HUES64 (cell line): Measurements from ENCODE around the gene NIPBL.

Source experiments
- H3K27ac ChIP-seq: 2 replicates; pipeline ENCODE4 v1.7.0; 2013; ENCODE audit warnings: low read depth, low read length, inconsistent platforms
- H3K27me3 ChIP-seq: 2 replicates; pipeline ENCODE4 v1.6.1; 2013; ENCODE audit warnings: mild to moderate bottlenecking, low read length; ENCODE audit not compliant: insufficient read depth
- H3K36me3 ChIP-seq: 2 replicates; pipeline ENCODE4 v1.6.1; 2013; ENCODE audit warnings: mild to moderate bottlenecking, low read length; ENCODE audit not compliant: insufficient read depth
- H3K4me1 ChIP-seq: 2 replicates; pipeline ENCODE4 v1.6.1; 2013; ENCODE audit warnings: mild to moderate bottlenecking, low read length, moderate library complexity; ENCODE audit not compliant: insufficient read depth
- H3K4me3 ChIP-seq: 2 replicates; pipeline ENCODE4 v1.5.1; 2013; ENCODE audit warnings: mild to moderate bottlenecking, low read length, moderate library complexity
- H3K9ac ChIP-seq: 2 replicates; pipeline ENCODE4 v1.6.1; 2013; ENCODE audit warnings: mild to moderate bottlenecking, low read depth, low read length
- H3K9me3 ChIP-seq: 2 replicates; pipeline ENCODE4 v1.6.1; 2013; ENCODE audit warnings: low read depth, low read length; ENCODE audit not compliant: insufficient read depth
- WGBS: fragments of 150-250, 120-280 bp; methylation state at CpG from one replicate; pipeline ENCODE4 v1.1.7; 2013; ENCODE audit warnings: missing lambda C conversion rate; 5-methylcytosine and 5-hydroxymethylcytosine counted together

NIPBL gene

DNA sequence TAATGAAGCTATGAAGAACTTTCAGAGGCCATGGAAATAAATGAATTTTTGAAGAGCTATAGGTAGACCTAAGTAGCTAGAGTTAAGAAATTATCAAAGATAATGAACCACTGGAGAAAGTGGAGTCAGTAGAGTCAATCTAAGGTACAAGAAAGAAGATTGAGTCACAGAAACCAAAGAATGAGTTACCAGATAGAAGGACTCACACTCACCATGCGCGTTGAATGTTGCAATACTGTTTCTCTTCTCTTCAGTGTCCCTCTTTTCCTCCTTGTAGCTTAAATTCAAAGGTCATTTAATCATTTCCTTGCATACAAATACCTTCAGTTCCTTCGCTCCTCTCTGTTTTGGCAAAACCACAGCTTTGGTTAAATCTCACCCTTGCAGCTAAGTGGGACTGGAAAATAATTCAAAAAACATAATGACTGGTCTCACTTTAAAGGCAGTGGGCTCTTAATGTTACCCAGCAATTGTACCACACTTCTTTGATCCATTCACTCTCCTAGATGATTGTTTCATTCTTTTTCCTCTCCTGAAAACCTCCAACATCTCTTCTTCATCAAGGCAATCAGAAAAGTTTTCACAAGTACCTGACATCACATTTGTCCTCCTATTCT, 58.3 kb downstream of the NIPBL start:
- no peaks in the 10 kb centered on the region for H3K27me3 ChIP-seq

DNA sequence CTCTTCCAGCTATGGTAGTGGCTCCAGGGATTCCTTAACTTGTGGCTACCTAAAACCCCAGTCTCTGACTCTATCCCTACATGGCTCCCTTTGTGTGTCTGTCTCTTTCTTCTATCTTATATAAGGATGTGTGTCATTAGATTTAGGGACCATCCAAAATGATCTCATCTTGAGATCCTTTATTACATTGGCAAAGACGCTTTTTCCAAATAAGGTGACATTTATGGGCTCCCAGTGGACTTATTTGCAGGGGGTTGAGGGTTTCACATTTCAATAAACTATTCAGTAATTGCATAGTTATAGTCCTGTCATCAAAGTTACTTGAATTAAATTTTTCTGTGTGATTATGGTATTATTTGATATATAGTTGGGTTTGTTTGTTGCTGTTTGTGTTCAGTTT, 59.2 kb downstream of the NIPBL start:
- H3K27ac ChIP-seq = no peak overlapping the region
- no peaks in the 10 kb centered on the region for H3K36me3 ChIP-seq
- H3K27me3 ChIP-seq = no peaks in the 10 kb centered on the region
- no peak overlapping the region for H3K4me3 ChIP-seq
- no peaks in the 10 kb centered on the region for H3K9me3 ChIP-seq
- no peak overlapping the region for H3K9ac ChIP-seq
- H3K4me1 ChIP-seq = peaks cover 11% of the 10 kb centered on the region; the same call in 1 of the 2 replicates
- no CpG with 5 or more reads among the region's 1 CpG for WGBS

More for the DNA sequence above, 58.3 kb downstream of the NIPBL start:
- 96% methylated on average over 3 of the region's 3 CpGs for WGBS
- no peak overlapping the region for H3K4me3 ChIP-seq
- peaks cover 11% of the 10 kb centered on the region; the same call in 1 of the 2 replicates for H3K4me1 ChIP-seq
- H3K27ac ChIP-seq = no peak overlapping the region
- no peak overlapping the region for H3K9ac ChIP-seq
- no peaks in the 10 kb centered on the region for H3K9me3 ChIP-seq
- H3K36me3 ChIP-seq = no peaks in the 10 kb centered on the region

DNA sequence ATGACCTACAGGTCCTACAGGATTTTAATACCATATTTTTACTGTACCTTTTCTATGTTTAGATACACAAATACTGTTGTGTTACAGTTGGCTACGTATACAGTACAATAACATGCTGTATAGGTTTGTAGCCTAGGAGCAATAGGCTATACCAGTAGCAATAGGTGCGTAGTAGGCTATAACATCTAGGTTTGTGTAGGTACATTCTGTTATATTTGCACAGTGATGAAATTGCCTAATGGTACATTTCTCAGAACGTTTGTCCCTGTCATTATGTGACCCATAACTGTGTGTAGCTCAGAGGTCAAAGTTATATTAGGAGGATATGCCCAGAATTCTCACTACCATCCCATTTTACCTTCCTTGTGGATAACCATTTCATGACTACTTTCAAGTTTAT, 59.7 kb downstream of the NIPBL start:
- no peaks in the 10 kb centered on the region for H3K9me3 ChIP-seq
- WGBS = 90% methylated on average over 3 of the region's 3 CpGs
- H3K4me1 ChIP-seq = peaks cover 11% of the 10 kb centered on the region; the same call in 1 of the 2 replicates
- no peaks in the 10 kb centered on the region for H3K27me3 ChIP-seq
- no peak overlapping the region for H3K9ac ChIP-seq
- no peaks in the 10 kb centered on the region for H3K36me3 ChIP-seq
- no peak overlapping the region for H3K27ac ChIP-seq
- H3K4me3 ChIP-seq = no peak overlapping the region

- no peaks in the 10 kb centered on the region for H3K9me3 ChIP-seq
- H3K36me3 ChIP-seq = no peaks in the 10 kb centered on the region
- H3K4me1 ChIP-seq = peaks cover 11% of the 10 kb centered on the region; the same call in 1 of the 2 replicates
- H3K27me3 ChIP-seq = no peaks in the 10 kb centered on the region
- no peak overlapping the region for H3K4me3 ChIP-seq
- H3K9ac ChIP-seq = no peak overlapping the region
- H3K27ac ChIP-seq = no peak overlapping the region
- WGBS = 91% methylated on average over 4 of the region's 5 CpGs
These were observed 61.6 kb downstream of the NIPBL start for GRCh38 chr5:36938129-36938528.

- no peak overlapping the region for H3K27ac ChIP-seq
- H3K4me1 ChIP-seq = peaks cover 12% of the 10 kb centered on the region
- 83% methylated on average over 3 of the region's 3 CpGs for WGBS
- H3K9ac ChIP-seq = no peak overlapping the region
- no peaks in the 10 kb centered on the region for H3K36me3 ChIP-seq
- no peak overlapping the region for H3K4me3 ChIP-seq
- no peaks in the 10 kb centered on the region for H3K27me3 ChIP-seq
- H3K9me3 ChIP-seq = no peaks in the 10 kb centered on the region
These were observed 63.6 kb downstream of the NIPBL start for GRCh38 chr5:36939969-36940858.

DNA sequence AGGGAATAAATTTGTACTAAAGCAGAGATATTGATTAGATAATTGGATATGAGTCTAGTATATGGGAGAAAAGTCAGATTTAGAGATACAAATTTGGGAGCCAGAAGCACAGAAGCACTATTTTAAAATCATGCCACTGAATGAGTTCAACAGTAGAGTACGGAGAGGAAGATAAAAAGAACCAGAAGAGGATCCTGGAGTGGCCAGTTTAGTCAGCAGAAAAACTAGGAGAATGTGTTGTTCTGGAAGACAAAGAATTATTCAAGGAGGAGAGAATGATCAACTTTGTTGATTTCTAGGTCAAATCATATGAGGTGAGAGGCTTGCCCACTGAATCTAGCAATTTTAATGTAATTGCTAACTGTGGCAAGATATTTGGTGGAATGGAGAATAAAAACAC, 67.0 kb downstream of the NIPBL start:
- no peak overlapping the region for H3K4me3 ChIP-seq
- H3K27ac ChIP-seq = no peak overlapping the region

DNA sequence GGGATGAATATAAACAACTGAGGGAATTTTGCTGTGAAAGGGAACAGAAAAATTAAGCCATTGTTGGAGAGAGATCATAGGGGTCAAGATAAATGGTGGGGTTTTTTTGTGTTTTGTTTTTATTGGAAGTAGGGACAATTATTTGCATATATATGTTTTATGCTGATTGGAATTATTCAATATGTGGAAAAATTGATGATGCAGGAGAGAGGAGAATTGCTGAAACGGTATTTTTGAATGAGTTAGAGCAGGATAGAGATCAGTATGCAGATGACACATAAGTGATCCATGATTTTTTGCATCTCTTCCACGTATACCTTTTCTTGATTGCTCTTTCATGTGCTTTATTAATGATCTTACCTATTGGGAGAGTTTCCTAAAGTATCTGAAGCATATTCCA, 67.5 kb downstream of the NIPBL start:
- Histone ChIP-seq H3K9ac (no peak overlapping the region), H3K36me3 (no peaks in the 10 kb centered on the region), H3K4me1 (peaks cover 13% of the 10 kb centered on the region), H3K27ac (no peak overlapping the region), H3K27me3 (no peaks in the 10 kb centered on the region), H3K9me3 (no peaks in the 10 kb centered on the region), H3K4me3 (no peak overlapping the region)
- WGBS = 75% methylated on average over 2 of the region's 2 CpGs

More for the DNA sequence above, 67.0 kb downstream of the NIPBL start:
- Histone ChIP-seq H3K27me3 (no peaks in the 10 kb centered on the region), H3K4me1 (peaks cover 13% of the 10 kb centered on the region), H3K9me3 (no peaks in the 10 kb centered on the region), H3K9ac (no peak overlapping the region), H3K36me3 (no peaks in the 10 kb centered on the region)
- 80% methylated on average over 1 of the region's 1 CpG for WGBS

DNA sequence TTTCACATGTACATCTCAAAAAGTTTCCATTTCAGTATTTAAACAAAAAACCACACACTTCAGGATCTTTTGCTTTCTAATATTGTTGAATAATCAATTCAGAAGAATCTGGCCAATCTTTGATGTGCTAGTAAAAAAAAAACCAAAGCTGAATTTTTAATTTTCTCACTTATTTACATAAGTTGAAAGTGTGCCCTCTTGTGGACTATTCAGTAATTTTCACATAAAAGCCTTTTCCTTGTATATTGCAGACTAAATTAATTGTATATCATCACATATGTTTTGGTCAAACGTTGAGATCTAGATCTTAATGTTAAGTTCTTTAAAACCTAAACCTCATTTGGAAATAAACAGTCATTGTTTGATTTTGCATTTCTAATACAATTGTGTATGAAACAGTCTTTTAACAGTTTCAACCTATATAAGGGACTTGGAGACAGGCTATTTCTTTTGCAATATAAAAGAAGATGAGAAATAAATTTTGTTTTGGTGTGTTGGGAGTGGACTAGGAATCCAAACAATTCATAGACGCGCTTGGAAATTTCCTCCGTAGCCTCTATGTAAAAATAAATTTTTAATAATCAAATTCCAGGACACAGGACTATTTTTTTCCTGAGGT, 68.1 kb downstream of the NIPBL start:
- H3K27ac ChIP-seq = no peak overlapping the region
- H3K4me1 ChIP-seq = peaks cover 13% of the 10 kb centered on the region
- WGBS = no CpG with 5 or more reads among the region's 4 CpGs
- no peak overlapping the region for H3K9ac ChIP-seq
- H3K36me3 ChIP-seq = no peaks in the 10 kb centered on the region
- no peaks in the 10 kb centered on the region for H3K9me3 ChIP-seq
- no peak overlapping the region for H3K4me3 ChIP-seq
- no peaks in the 10 kb centered on the region for H3K27me3 ChIP-seq

DNA sequence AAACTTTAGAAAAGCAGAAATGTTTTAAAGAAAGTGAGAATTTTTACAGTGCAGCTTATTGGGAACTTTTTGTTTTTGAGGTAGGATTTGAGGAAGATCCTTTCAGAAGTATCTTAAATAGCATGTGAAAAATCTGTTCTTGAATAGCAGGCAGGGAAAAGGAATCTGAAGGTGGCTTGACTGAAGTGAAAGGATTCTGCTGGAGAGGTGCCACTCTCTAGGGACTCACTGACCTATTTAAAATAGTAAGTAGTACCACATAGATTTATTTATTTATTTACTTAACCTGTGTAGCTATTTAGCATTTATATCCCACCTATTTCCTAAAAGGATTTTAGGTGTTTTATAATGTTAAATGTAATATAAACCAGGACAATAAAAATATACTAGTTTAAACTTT, 69.1 kb downstream of the NIPBL start:
- H3K27me3 ChIP-seq = no peaks in the 10 kb centered on the region
- no peak overlapping the region for H3K9ac ChIP-seq
- H3K4me1 ChIP-seq = peaks cover 13% of the 10 kb centered on the region
- no peak overlapping the region for H3K4me3 ChIP-seq
- no peaks in the 10 kb centered on the region for H3K9me3 ChIP-seq
- H3K27ac ChIP-seq = no peak overlapping the region
- no peaks in the 10 kb centered on the region for H3K36me3 ChIP-seq

DNA sequence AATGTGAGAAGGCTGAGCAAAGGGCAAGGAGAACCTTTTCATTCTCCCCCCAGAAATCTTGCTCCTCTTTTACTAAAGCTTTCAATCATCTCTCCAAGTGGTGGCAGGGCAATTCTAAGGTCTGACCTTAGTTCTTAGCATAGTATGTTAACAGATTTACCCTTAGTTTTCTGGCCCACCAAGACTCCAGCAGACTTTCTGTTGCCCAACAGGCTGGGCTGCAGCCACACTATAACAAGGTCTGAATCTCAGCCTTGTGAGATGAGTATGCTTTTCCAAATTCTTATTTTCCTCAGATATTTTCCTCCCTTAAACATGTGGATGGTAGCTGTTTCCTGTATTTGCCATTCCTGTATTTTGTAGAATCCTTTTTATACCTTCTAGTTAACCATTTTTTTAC, 69.5 kb downstream of the NIPBL start:
- Histone ChIP-seq H3K9ac (no peak overlapping the region), H3K4me3 (no peak overlapping the region), H3K36me3 (no peaks in the 10 kb centered on the region), H3K9me3 (no peaks in the 10 kb centered on the region), H3K27me3 (no peaks in the 10 kb centered on the region), H3K27ac (no peak overlapping the region), H3K4me1 (peaks cover 13% of the 10 kb centered on the region)

- Histone ChIP-seq H3K4me1 (peaks cover 13% of the 10 kb centered on the region), H3K36me3 (no peaks in the 10 kb centered on the region), H3K9ac (no peak overlapping the region), H3K4me3 (no peak overlapping the region), H3K27me3 (no peaks in the 10 kb centered on the region), H3K9me3 (no peaks in the 10 kb centered on the region), H3K27ac (no peak overlapping the region)
These were observed 71.5 kb downstream of the NIPBL start for GRCh38 chr5:36948041-36948440.
